ENCODE measurements around the gene CKAP2.
"Not testable (repeated sequence)": the region's sequence is repeated elsewhere in the genome, so short reads cannot be mapped to it uniquely, and the experiment has no call there.

Gene CKAP2

DNA sequence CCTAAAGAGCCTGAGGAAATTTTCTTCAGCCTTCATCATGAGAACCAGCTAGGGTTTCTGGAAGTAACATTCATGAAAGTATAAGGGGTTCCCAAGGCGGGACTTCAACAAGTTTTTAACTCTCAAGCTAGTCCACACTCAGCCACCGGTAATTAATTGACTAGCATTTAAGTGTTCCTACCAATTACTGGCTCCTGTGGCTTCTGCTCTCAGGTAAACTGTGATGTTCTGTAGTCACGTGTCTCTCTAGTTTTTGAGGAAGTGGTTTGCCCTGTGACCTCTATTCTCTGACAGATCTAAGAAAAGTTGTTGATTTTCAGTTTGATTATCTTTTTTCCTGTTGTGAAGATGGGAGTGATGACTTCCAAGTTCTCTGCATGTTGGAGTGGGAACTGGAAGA lies 42.7 kb downstream of the CKAP2 start:
- H3K4me3 ChIP-seq (ENCODE audit: low read depth, low read length); DNase-seq (ENCODE audit: low read depth): not testable (repeated sequence)

DNA sequence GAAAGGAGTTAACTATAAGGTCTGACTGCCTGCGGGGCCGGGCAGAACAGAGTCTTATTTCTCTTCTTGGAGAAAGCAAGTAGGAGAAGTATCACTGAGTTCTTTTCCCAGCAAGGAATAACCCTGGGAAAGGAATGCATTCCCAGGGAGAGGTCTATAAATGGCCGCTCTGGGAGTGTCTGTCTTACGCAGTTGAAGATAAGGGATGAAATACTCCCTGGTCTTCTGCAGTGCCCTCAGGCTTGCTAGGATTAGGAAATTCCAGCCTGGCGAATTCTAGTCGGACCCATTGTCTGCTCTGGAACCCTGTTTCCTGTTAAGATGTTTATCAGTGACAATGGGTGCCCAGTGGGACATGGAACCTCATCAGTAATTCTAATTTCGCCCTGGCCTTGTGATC lies 47.0 kb downstream of the CKAP2 start:
- not testable (repeated sequence) for H3K4me3 ChIP-seq (ENCODE audit: low read depth, low read length); DNase-seq (ENCODE audit: low read depth)

- not testable (repeated sequence) for DNase-seq (ENCODE audit: low read depth); H3K4me3 ChIP-seq (ENCODE audit: low read depth, low read length)
Measured at GRCh38 chr13:52505843-52506242, 50.6 kb downstream of the CKAP2 start.

DNA sequence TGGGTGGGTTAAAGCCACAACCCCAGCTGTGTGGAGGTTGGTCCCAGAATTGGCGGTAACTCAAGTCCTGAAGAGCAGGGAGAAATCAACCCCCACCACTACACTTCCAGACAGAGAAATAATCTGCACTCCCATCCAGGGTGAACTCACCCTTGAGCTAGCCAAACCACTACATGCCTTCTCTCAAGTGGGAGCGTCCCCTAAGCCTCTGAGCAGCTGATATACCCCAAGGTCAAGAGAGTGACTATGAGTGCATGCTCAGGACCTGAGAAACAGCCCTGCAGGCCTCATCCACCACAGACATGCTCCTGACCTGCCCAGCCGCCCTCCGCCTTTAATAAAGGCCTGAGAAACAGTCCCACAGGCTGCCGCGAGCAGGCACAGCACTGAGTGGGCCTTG lies 54.3 kb downstream of the CKAP2 start:
- not testable (repeated sequence) for DNase-seq (ENCODE audit: low read depth); H3K4me3 ChIP-seq (ENCODE audit: low read depth, low read length)

GRCh38 chr13:52510221-52510797 lies 55.0 kb downstream of the CKAP2 start:
- not testable (repeated sequence) for H3K4me3 ChIP-seq (ENCODE audit: low read depth, low read length); DNase-seq (ENCODE audit: low read depth)

GRCh38 chr13:52511598-52511997 lies 56.3 kb downstream of the CKAP2 start:
- not testable (repeated sequence) for DNase-seq (ENCODE audit: low read depth); H3K4me3 ChIP-seq (ENCODE audit: low read depth, low read length)

DNA sequence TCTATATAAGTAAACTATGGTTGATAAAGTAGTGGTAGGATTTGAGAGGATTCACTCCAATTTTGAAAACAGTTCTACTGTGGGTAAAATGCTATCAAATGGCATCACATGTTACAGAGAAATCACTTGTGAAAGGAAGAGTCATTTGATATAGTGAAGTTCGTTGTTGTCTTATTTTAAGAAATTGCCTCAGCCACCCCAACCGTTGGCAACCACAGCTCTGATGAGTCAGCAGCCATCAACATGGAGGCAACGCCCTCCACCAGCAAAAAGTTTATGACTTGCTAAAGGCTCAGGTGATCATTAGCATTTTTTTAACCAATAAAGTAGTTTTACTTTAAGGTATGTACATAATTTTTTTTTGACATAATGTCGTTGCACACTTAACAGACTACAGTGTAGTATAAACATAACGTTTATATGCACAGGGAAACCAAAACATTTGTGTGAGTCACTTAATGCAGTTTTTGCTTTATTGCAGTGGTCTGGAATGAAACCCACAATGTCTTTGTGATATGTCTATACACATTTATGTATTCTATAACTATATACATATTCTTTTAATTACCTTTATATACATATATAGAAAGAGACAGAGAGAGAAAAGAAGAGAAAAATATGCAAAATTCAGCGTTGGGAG lies 58.8 kb downstream of the CKAP2 start:
- H3K4me3 ChIP-seq (ENCODE audit: low read depth, low read length); DNase-seq (ENCODE audit: low read depth): not testable (repeated sequence)

GRCh38 chr13:52523323-52523722 lies 68.0 kb downstream of the CKAP2 start:
- not testable (repeated sequence) for H3K4me3 ChIP-seq (ENCODE audit: low read depth, low read length); DNase-seq (ENCODE audit: low read depth)

Data from GM12864 (cell line).